Breast epithelium (tissue), 4 donors: ENCODE results near the gene GPSM1. TPM values are rescaled to one million over a fixed set of nuclear protein-coding genes. Genes with fewer than 3 reads are reported as not detected.
A peak's percentile ranks its signal among the peaks of the same experiment; 100 is the strongest.

Source experiments
- DNase-seq, 2 donors: peaks; one replicate each; pipeline ENCODE4 v3.0.0-alpha.2; 2019; ENCODE audit warnings: low spot score in 2 of 2
- H3K27ac ChIP-seq, 2 donors: fragments of 200-600 bp; sonication (generic) in 1 of 2; one replicate each; pipeline ENCODE4 v1.5.1; 2016 to 2019; ENCODE audit warnings: mild to moderate bottlenecking in 1 of 2
- H3K27me3 ChIP-seq, 2 donors: fragments of 200-600 bp; sonication (generic) in 1 of 2; one replicate each; pipeline versions ENCODE4 v1.5.1 to v1.6.0; 2017 to 2019; ENCODE audit warnings: control low read depth in 1 of 2, mild to moderate bottlenecking in 1 of 2
- H3K36me3 ChIP-seq: fragments of 200-600 bp; one replicate; pipeline ENCODE4 v1.5.1; 2019
- H3K4me1 ChIP-seq, 2 donors: fragments of 200-600 bp; sonication (generic); one replicate each; pipeline ENCODE4 v1.5.1; 2016 to 2019; ENCODE audit warnings: control low read depth in 1 of 2
- H3K4me3 ChIP-seq, 3 donors: fragments of 200-600 bp; sonication (generic); 1 replicate in 2 of 3; 2 replicates in 1 of 3; pipeline ENCODE4 v1.5.1; 2016 to 2019; ENCODE audit warnings: mild to moderate bottlenecking in 3 of 3, moderate library complexity in 2 of 3
- H3K9me3 ChIP-seq, 2 donors: fragments of 200-600 bp; sonication (generic) in 1 of 2; one replicate each; pipeline ENCODE4 v1.5.1; 2016 to 2019; ENCODE audit warnings: control low read depth in 1 of 2
- CTCF ChIP-seq, 3 donors: fragments of 450-650 bp; IDR thresholded peaks; one replicate each; pipeline ENCODE4 v1.5.1; 2016 to 2017; ENCODE audit warnings: antibody characterized with exemption in 3 of 3, mild to moderate bottlenecking in 3 of 3, moderate library complexity in 3 of 3
- POLR2A ChIP-seq: fragments of 450-650 bp; IDR thresholded peaks from one replicate; pipeline ENCODE4 v1.6.1; 2016; ENCODE audit warnings: antibody characterized with exemption, mild to moderate bottlenecking, moderate library complexity
- POLR2AphosphoS5 ChIP-seq, 3 donors: sonication (generic); formaldehyde crosslinking; IDR thresholded peaks; one replicate each; pipeline ENCODE4 v1.6.1; 2017; ENCODE audit warnings: antibody characterized with exemption in 3 of 3
- intact Hi-C: fragments of 100-400 bp; cut with DNase I; formaldehyde crosslinking; loops from one replicate; pipeline ENCODE4 v1.15.1; 2023; ENCODE audit warnings: low total_unique reads
- total RNA-seq, 3 donors: library from RNA; depleted of rRNA; stranded (reverse); fragments of >200 nt; gene quantifications; one replicate each; pipeline ENCODE4 v1.1.0, GENCODE V29; 2016

GPSM1 gene
- total RNA-seq, 3 donors from 2014 or later: 5.6 to 19.0 (median 8.6) TPM

GRCh38 chr9:136341769-136342168 is 14.4 kb downstream of the GPSM1 start:
- peaks cover 8 to 9% of the 10 kb centered on the region in 2 donors for H3K4me1 ChIP-seq
- H3K36me3 ChIP-seq: no peaks in the 10 kb centered on the region
- no peaks in the 10 kb centered on the region for H3K9me3 ChIP-seq
- peak overlapping the region in 1 of 3 donors; percentile 53 for H3K4me3 ChIP-seq
- H3K27ac ChIP-seq: peak overlapping the region; percentile 21 to 61
- no peak for DNase-seq
- intact Hi-C loops: no loop called here
- H3K27me3 ChIP-seq: no peaks in the 10 kb centered on the region
- TF ChIP-seq POLR2AphosphoS5 (IDR thresholded peaks at IDR 0.05) (no peak), POLR2A (no peak), CTCF (IDR thresholded peaks at IDR 0.05) (no peak)

GRCh38 chr9:136342181-136343120 is 15.1 kb downstream of the GPSM1 start:
- TF ChIP-seq CTCF (IDR thresholded peaks at IDR 0.05) (no peak), POLR2A (no peak), POLR2AphosphoS5 (IDR thresholded peaks at IDR 0.05) (no peak)
- intact Hi-C loops: no loop called here
- H3K36me3 ChIP-seq: no peaks in the 10 kb centered on the region
- peaks cover 8 to 9% of the 10 kb centered on the region in 2 donors for H3K4me1 ChIP-seq
- no peaks in the 10 kb centered on the region for H3K9me3 ChIP-seq
- H3K27me3 ChIP-seq: no peaks in the 10 kb centered on the region
- peak overlapping the region; percentile 61 to 68 for H3K27ac ChIP-seq
- peak; percentile 75 to 85 for DNase-seq
- peak overlapping the region; percentile 31 to 61 (median 53) for H3K4me3 ChIP-seq

DNA sequence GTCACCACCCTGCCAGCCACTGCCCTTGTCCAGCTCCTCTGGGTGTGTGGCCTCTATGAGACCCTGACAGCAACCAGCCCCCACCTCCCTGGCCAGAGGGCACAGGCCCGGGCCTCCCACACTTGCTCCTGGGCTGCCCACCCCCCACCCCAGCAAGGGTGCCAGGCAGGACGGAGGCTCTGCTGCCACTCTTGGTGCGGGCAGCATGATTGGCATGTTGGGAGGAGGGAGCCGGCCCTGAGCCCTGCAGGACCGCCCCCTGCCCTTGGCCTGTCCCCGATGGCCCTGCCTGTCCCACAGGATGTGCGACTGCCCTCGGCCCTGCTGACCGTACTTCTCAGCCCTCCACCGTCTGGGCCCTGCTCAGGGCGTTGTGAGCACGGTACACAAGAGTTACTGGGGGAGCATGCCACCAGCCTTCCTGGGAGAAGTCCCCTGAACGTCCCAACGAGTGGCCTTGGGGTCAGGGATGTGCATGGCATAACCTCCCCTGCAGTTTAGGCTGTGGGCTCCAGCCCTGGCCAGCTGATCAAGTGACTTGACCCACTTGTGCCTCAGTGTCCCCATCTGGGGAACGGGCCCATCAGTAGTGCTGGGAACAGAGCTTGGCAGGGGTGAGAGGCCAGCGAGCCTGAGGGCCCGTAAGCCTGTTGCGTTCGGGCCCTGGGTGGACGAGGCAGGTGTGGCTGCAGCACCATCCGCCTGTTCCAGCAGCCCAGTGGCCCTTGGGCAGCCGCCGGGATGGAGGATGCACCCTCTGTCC is 16.0 kb downstream of the GPSM1 start:
- Histone ChIP-seq H3K4me1 (peaks cover 8 to 9% of the 10 kb centered on the region in 2 donors), H3K36me3 (no peaks in the 10 kb centered on the region), H3K9me3 (no peaks in the 10 kb centered on the region), H3K27ac (peak overlapping the region; percentile 61 to 68), H3K4me3 (peak overlapping the region in 2 of 3 donors; percentile 53 to 61), H3K27me3 (no peaks in the 10 kb centered on the region)
- DNase-seq: no peak
- TF ChIP-seq CTCF (IDR thresholded peaks at IDR 0.05): no peak
- TF ChIP-seq POLR2A: no peak
- no peak for TF ChIP-seq POLR2AphosphoS5 (IDR thresholded peaks at IDR 0.05)
- intact Hi-C loops: no loop called here

DNA sequence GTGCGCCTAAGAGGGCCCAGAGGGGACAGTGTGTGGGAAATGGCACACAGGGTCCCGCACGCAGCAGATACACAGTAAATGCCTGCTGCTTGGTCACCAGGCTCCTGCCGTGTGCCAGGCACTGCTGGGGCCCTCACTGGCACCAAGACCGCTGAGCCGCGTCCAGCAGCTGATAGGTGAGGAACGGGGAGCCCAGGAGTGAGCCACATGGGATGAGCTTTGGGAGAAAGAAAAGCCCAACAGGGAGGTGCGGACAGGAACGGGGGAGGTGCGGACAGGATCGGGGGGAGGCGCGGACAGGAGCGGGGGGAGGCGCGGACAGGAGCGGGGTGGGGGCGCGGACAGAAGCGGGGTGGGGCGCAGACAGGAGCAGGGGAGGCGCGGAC is 16.5 kb downstream of the GPSM1 start:
- Histone ChIP-seq H3K27me3 (no peaks in the 10 kb centered on the region), H3K27ac (no peak overlapping the region), H3K4me1 (peaks cover 8 to 9% of the 10 kb centered on the region in 2 donors), H3K4me3 (no peak overlapping the region), H3K9me3 (no peaks in the 10 kb centered on the region), H3K36me3 (no peaks in the 10 kb centered on the region)
- TF ChIP-seq POLR2AphosphoS5 (IDR thresholded peaks at IDR 0.05) (no peak), CTCF (IDR thresholded peaks at IDR 0.05) (no peak), POLR2A (no peak)
- intact Hi-C loops: no loop called here
- DNase-seq: no peak
